Measurements from ENCODE around the gene LCE4A.
"Not testable (repeated sequence)": the region's sequence is repeated elsewhere in the genome, so short reads cannot be mapped to it uniquely, and the experiment has no call there.

The LCE4A gene

GRCh38 chr1:152707860-152708259 lies at the start of gene LCE4A:
TSS of gene LCE4A (plus strand) at chr1:152708160. CDS start at chr1:152709076, 916 bp downstream.
- TF ChIP-seq CTCF (IDR thresholded peaks at IDR 0.05) = no peak

GRCh38 chr1:152658649-152659048 lies 49.3 kb upstream of the LCE4A start:
- no peak for TF ChIP-seq CTCF (IDR thresholded peaks at IDR 0.05)

- no peak for TF ChIP-seq CTCF (IDR thresholded peaks at IDR 0.05)
These were observed 44.9 kb upstream of the LCE4A start, which contains the start of gene LCE2D for GRCh38 chr1:152663098-152663497. TSS of gene LCE2D (plus strand) at chr1:152663380. CDS start at chr1:152664106, 726 bp downstream.

GRCh38 chr1:152667648-152668047 lies 40.3 kb upstream of the LCE4A start:
- no peak for TF ChIP-seq CTCF (IDR thresholded peaks at IDR 0.05)

- TF ChIP-seq CTCF (IDR thresholded peaks at IDR 0.05) = no peak
These were observed 34.9 kb upstream of the LCE4A start for GRCh38 chr1:152673016-152673415.

- not testable (repeated sequence) for TF ChIP-seq CTCF (IDR thresholded peaks at IDR 0.05)
These were observed 33.0 kb upstream of the LCE4A start, which contains the start of gene LCE2C for GRCh38 chr1:152674983-152675382. TSS of gene LCE2C (plus strand) at chr1:152675279. CDS start at chr1:152676016, 737 bp downstream.

- no peak for TF ChIP-seq CTCF (IDR thresholded peaks at IDR 0.05)
These were observed 28.5 kb upstream of the LCE4A start for GRCh38 chr1:152679459-152679858.

GRCh38 chr1:152681616-152682015 lies 26.3 kb upstream of the LCE4A start:
- TF ChIP-seq CTCF (IDR thresholded peaks at IDR 0.05) = no peak

All from LNCAP (cell line).